Measurements from ENCODE around the gene TNFRSF25.
"Not testable (repeated sequence)": the region's sequence is repeated elsewhere in the genome, so short reads cannot be mapped to it uniquely, and the experiment has no call there.

Gene TNFRSF25

GRCh38 chr1:6444377-6444776, 21.6 kb downstream of the TNFRSF25 start:
- peaks cover 21% of the 10 kb centered on the region for H3K4me1 ChIP-seq (ENCODE audit: insufficient read depth, low read length)
- no peaks in the 10 kb centered on the region for H3K9me3 ChIP-seq (ENCODE audit: low read length)
- no peak overlapping the region for H2AFZ ChIP-seq (ENCODE audit: low read depth, low read length)
- peaks cover 20% of the 10 kb centered on the region for H3K27me3 ChIP-seq (ENCODE audit: insufficient read depth, low read length)
- H3K36me3 ChIP-seq (ENCODE audit: insufficient read depth, low read length): no peaks in the 10 kb centered on the region
- no peak overlapping the region for H3K4me3 ChIP-seq (ENCODE audit: low read length)

- peaks cover 13% of the 10 kb centered on the region for H3K27me3 ChIP-seq (ENCODE audit: insufficient read depth, low read length)
- no peak overlapping the region for H2AFZ ChIP-seq (ENCODE audit: low read depth, low read length)
- no peak overlapping the region for H3K4me3 ChIP-seq (ENCODE audit: low read length)
- no peaks in the 10 kb centered on the region for H3K9me3 ChIP-seq (ENCODE audit: low read length)
- no peaks in the 10 kb centered on the region for H3K36me3 ChIP-seq (ENCODE audit: insufficient read depth, low read length)
- peaks cover 21% of the 10 kb centered on the region for H3K4me1 ChIP-seq (ENCODE audit: insufficient read depth, low read length)
These were observed 22.4 kb downstream of the TNFRSF25 start for GRCh38 chr1:6443339-6444115.

DNA sequence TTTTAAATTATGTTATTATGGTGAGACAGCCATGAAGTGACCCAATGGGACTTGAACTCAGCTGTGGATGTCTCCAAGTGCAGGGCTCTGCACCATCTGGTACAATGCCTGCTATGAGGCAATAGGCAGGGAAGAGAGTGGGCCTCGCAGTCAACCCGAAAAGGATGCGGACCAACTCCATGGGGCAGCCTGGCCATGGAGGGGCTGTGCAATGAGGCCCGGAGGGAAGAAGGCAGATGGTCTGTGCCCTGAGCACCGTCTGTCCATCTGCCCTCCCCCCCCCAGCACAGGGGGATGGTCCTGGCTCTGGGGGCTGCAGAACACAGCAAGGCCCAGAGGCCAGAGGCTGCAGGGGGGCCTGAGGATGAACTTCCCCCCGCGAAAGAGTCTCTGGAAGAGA, 24.4 kb downstream of the TNFRSF25 start:
- Histone ChIP-seq H3K36me3 (ENCODE audit: insufficient read depth, low read length) (no peaks in the 10 kb centered on the region), H3K4me1 (ENCODE audit: insufficient read depth, low read length) (peaks cover 23% of the 10 kb centered on the region), H2AFZ (ENCODE audit: low read depth, low read length) (no peak overlapping the region), H3K27me3 (ENCODE audit: insufficient read depth, low read length) (peaks cover 11% of the 10 kb centered on the region), H3K4me3 (ENCODE audit: low read length) (no peak overlapping the region), H3K9me3 (ENCODE audit: low read length) (no peaks in the 10 kb centered on the region)

- H3K4me3 ChIP-seq (ENCODE audit: low read length): no peak overlapping the region
- H3K27me3 ChIP-seq (ENCODE audit: insufficient read depth, low read length): peaks cover 11% of the 10 kb centered on the region
- H3K9me3 ChIP-seq (ENCODE audit: low read length): no peaks in the 10 kb centered on the region
- no peak overlapping the region for H2AFZ ChIP-seq (ENCODE audit: low read depth, low read length)
- no peaks in the 10 kb centered on the region for H3K36me3 ChIP-seq (ENCODE audit: insufficient read depth, low read length)
- peaks cover 17% of the 10 kb centered on the region for H3K4me1 ChIP-seq (ENCODE audit: insufficient read depth, low read length)
These were observed 25.5 kb downstream of the TNFRSF25 start for GRCh38 chr1:6440198-6441126.

DNA sequence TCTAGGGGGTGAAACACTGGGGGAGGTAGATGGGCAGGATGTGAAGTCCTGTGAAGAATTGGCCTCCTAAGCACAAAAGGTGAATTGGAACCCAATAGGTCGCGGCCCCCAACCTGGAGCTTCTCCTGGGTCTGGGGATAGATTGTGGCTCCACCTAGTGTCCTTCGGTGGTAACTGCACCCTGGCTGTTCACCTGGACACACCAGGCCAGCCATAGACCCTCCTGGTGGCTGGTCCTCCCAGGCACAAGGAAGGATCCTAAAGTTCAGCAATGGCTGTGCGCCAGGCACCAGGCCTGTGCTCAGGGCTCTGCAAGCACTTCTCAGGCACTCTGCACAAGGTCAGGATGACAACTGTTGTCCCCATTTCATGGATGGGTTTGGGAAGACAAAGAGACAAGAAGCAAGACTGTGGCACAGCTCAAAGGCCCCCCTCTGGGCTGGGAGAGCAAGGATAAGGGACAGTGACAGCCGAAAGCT, 27.9 kb downstream of the TNFRSF25 start:
- no peak overlapping the region for H3K4me3 ChIP-seq (ENCODE audit: low read length)
- H2AFZ ChIP-seq (ENCODE audit: low read depth, low read length): no peak overlapping the region
- peaks cover 14% of the 10 kb centered on the region for H3K27me3 ChIP-seq (ENCODE audit: insufficient read depth, low read length)
- no peaks in the 10 kb centered on the region for H3K36me3 ChIP-seq (ENCODE audit: insufficient read depth, low read length)
- H3K9me3 ChIP-seq (ENCODE audit: low read length): no peaks in the 10 kb centered on the region
- H3K4me1 ChIP-seq (ENCODE audit: insufficient read depth, low read length): peaks cover 18% of the 10 kb centered on the region

GRCh38 chr1:6437012-6437700, 28.8 kb downstream of the TNFRSF25 start:
- not testable (repeated sequence) for H3K9me3 ChIP-seq (ENCODE audit: low read length); H3K4me3 ChIP-seq (ENCODE audit: low read length); H2AFZ ChIP-seq (ENCODE audit: low read depth, low read length); H3K36me3 ChIP-seq (ENCODE audit: insufficient read depth, low read length)
- Histone ChIP-seq H3K4me1 (ENCODE audit: insufficient read depth, low read length) (peaks cover 18% of the 10 kb centered on the region), H3K27me3 (ENCODE audit: insufficient read depth, low read length) (peaks cover 14% of the 10 kb centered on the region)

GRCh38 chr1:6436277-6436676, 29.7 kb downstream of the TNFRSF25 start:
- H3K36me3 ChIP-seq (ENCODE audit: insufficient read depth, low read length); H3K9me3 ChIP-seq (ENCODE audit: low read length); H2AFZ ChIP-seq (ENCODE audit: low read depth, low read length); H3K27me3 ChIP-seq (ENCODE audit: insufficient read depth, low read length); H3K4me3 ChIP-seq (ENCODE audit: low read length): not testable (repeated sequence)
- H3K4me1 ChIP-seq (ENCODE audit: insufficient read depth, low read length): peaks cover 18% of the 10 kb centered on the region

GRCh38 chr1:6435547-6435946, 30.4 kb downstream of the TNFRSF25 start:
- Histone ChIP-seq H3K9me3 (ENCODE audit: low read length) (no peaks in the 10 kb centered on the region), H2AFZ (ENCODE audit: low read depth, low read length) (no peak overlapping the region), H3K4me1 (ENCODE audit: insufficient read depth, low read length) (peaks cover 18% of the 10 kb centered on the region), H3K4me3 (ENCODE audit: low read length) (no peak overlapping the region), H3K27me3 (ENCODE audit: insufficient read depth, low read length) (peaks cover 12% of the 10 kb centered on the region), H3K36me3 (ENCODE audit: insufficient read depth, low read length) (no peaks in the 10 kb centered on the region)

GRCh38 chr1:6435129-6435528, 30.8 kb downstream of the TNFRSF25 start:
- H3K9me3 ChIP-seq (ENCODE audit: low read length): no peaks in the 10 kb centered on the region
- peaks cover 17% of the 10 kb centered on the region for H3K27me3 ChIP-seq (ENCODE audit: insufficient read depth, low read length)
- no peaks in the 10 kb centered on the region for H3K36me3 ChIP-seq (ENCODE audit: insufficient read depth, low read length)
- no peak overlapping the region for H2AFZ ChIP-seq (ENCODE audit: low read depth, low read length)
- peaks cover 21% of the 10 kb centered on the region for H3K4me1 ChIP-seq (ENCODE audit: insufficient read depth, low read length)
- no peak overlapping the region for H3K4me3 ChIP-seq (ENCODE audit: low read length)

DNA sequence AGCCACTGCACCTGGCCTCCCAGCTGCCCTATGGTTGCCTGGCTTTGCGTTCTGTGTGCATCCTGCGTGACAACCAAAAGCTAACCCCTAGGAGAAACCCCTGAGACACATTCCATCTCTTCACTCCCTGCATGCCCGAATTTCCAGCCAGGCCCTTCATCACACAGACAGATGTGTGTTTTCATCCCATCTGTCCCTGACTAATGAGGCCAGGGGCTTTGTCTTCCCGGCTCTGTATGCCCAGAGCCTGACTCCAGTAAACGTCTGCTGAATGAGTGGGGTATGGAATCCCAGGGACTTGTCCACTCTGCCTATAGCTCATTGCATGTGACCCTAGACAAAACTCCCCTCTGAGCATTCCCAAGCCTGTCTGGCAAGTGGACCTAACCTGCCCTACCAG, 31.8 kb downstream of the TNFRSF25 start:
- H3K9me3 ChIP-seq (ENCODE audit: low read length): no peaks in the 10 kb centered on the region
- no peak overlapping the region for H3K4me3 ChIP-seq (ENCODE audit: low read length)
- H2AFZ ChIP-seq (ENCODE audit: low read depth, low read length): no peak overlapping the region
- H3K27me3 ChIP-seq (ENCODE audit: insufficient read depth, low read length): peaks cover 22% of the 10 kb centered on the region
- H3K4me1 ChIP-seq (ENCODE audit: insufficient read depth, low read length): peaks cover 24% of the 10 kb centered on the region
- no peaks in the 10 kb centered on the region for H3K36me3 ChIP-seq (ENCODE audit: insufficient read depth, low read length)

GRCh38 chr1:6431645-6432579, 34.1 kb downstream of the TNFRSF25 start:
- not testable (repeated sequence) for H3K4me3 ChIP-seq (ENCODE audit: low read length); H3K36me3 ChIP-seq (ENCODE audit: insufficient read depth, low read length); H2AFZ ChIP-seq (ENCODE audit: low read depth, low read length); H3K9me3 ChIP-seq (ENCODE audit: low read length)
- Histone ChIP-seq H3K27me3 (ENCODE audit: insufficient read depth, low read length) (peaks cover 35% of the 10 kb centered on the region), H3K4me1 (ENCODE audit: insufficient read depth, low read length) (peaks cover 13% of the 10 kb centered on the region)
